Breast epithelium (tissue), 4 donors: ENCODE measurements around the gene RABEP1. TPM values are rescaled to one million over a fixed set of nuclear protein-coding genes. Genes with fewer than 3 reads are reported as not detected.

Experiments used
- DNase-seq, 2 donors: peaks; one replicate each; pipeline ENCODE4 v3.0.0-alpha.2; 2019; ENCODE audit warnings: low spot score in 2 of 2
- H3K27ac ChIP-seq, 2 donors: fragments of 200-600 bp; sonication (generic) in 1 of 2; one replicate each; pipeline ENCODE4 v1.5.1; 2016 to 2019; ENCODE audit warnings: mild to moderate bottlenecking in 1 of 2
- H3K27me3 ChIP-seq, 2 donors: fragments of 200-600 bp; sonication (generic) in 1 of 2; one replicate each; pipeline versions ENCODE4 v1.5.1 to v1.6.0; 2017 to 2019; ENCODE audit warnings: control low read depth in 1 of 2, mild to moderate bottlenecking in 1 of 2
- H3K36me3 ChIP-seq: fragments of 200-600 bp; one replicate; pipeline ENCODE4 v1.5.1; 2019
- H3K4me1 ChIP-seq, 2 donors: fragments of 200-600 bp; sonication (generic); one replicate each; pipeline ENCODE4 v1.5.1; 2016 to 2019; ENCODE audit warnings: control low read depth in 1 of 2
- H3K4me3 ChIP-seq, 3 donors: fragments of 200-600 bp; sonication (generic); 1 replicate in 2 of 3; 2 replicates in 1 of 3; pipeline ENCODE4 v1.5.1; 2016 to 2019; ENCODE audit warnings: mild to moderate bottlenecking in 3 of 3, moderate library complexity in 2 of 3
- H3K9me3 ChIP-seq, 2 donors: fragments of 200-600 bp; sonication (generic) in 1 of 2; one replicate each; pipeline ENCODE4 v1.5.1; 2016 to 2019; ENCODE audit warnings: control low read depth in 1 of 2
- CTCF ChIP-seq, 3 donors: fragments of 450-650 bp; IDR thresholded peaks; one replicate each; pipeline ENCODE4 v1.5.1; 2016 to 2017; ENCODE audit warnings: antibody characterized with exemption in 3 of 3, mild to moderate bottlenecking in 3 of 3, moderate library complexity in 3 of 3
- POLR2A ChIP-seq: fragments of 450-650 bp; IDR thresholded peaks from one replicate; pipeline ENCODE4 v1.6.1; 2016; ENCODE audit warnings: antibody characterized with exemption, mild to moderate bottlenecking, moderate library complexity
- POLR2AphosphoS5 ChIP-seq, 3 donors: sonication (generic); formaldehyde crosslinking; IDR thresholded peaks; one replicate each; pipeline ENCODE4 v1.6.1; 2017; ENCODE audit warnings: antibody characterized with exemption in 3 of 3
- intact Hi-C: fragments of 100-400 bp; cut with DNase I; formaldehyde crosslinking; loops from one replicate; pipeline ENCODE4 v1.15.1; 2023; ENCODE audit warnings: low total_unique reads
- total RNA-seq, 3 donors: library from RNA; depleted of rRNA; stranded (reverse); fragments of >200 nt; gene quantifications; one replicate each; pipeline ENCODE4 v1.1.0, GENCODE V29; 2016

Gene RABEP1
- total RNA-seq, 3 donors from 2014 or later: 50.4 to 88.7 (median 73.7) TPM

GRCh38 chr17:5354886-5355415 is 72.9 kb downstream of the RABEP1 start:
- peaks cover 16% of the 10 kb centered on the region for H3K36me3 ChIP-seq
- intact Hi-C loops: no loop called here

DNA sequence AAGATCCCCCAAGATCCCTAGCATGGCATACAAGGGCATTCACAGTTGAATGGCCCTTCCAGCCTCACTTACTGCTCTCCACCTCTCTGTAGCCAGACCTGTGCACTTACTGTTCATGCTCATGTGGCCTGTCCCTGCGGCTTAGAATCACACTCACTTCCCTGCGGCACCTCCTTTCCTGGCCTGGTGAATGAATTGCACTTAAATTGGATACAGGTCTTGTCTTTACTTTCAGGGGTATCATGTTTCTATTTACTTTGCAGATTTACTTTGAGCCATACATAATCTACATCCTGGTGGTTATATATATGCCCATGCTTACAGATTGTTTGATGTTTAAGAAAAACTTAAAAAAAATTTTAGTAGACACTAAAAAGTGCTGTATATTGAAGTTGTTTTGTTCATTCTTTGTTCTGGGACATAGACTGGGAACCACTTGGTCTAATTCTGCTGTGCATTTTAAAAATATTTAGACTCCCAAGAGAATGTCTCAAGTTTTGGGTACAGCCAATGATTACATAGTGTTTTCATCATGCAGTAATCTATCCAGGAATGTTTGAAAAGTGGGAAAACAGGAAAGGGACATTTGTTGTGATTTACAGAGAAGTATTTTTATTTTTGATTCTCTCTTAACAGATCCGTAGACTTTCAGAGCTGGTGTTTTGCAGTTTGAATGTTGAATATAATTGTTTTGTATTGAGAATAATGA is 73.5 kb downstream of the RABEP1 start:
- peaks cover 16% of the 10 kb centered on the region for H3K36me3 ChIP-seq
- no peaks in the 10 kb centered on the region for H3K9me3 ChIP-seq
- no peaks in the 10 kb centered on the region for H3K27me3 ChIP-seq
- TF ChIP-seq CTCF (IDR thresholded peaks at IDR 0.05) (no peak), POLR2A (no peak), POLR2AphosphoS5 (IDR thresholded peaks at IDR 0.05) (no peak)
- intact Hi-C loops: no loop called here
- H3K4me3 ChIP-seq: no peak overlapping the region
- DNase-seq: no peak
- H3K27ac ChIP-seq: peak overlapping the region; percentile 54 to 73
- H3K4me1 ChIP-seq: no peaks in the 10 kb centered on the region

More at GRCh38 chr17:5354886-5355415, 72.9 kb downstream of the RABEP1 start:
- TF ChIP-seq POLR2AphosphoS5 (IDR thresholded peaks at IDR 0.05) (no peak), POLR2A (no peak), CTCF (IDR thresholded peaks at IDR 0.05) (no peak)
- H3K27me3 ChIP-seq: no peaks in the 10 kb centered on the region
- peak overlapping the region; percentile 54 to 73 for H3K27ac ChIP-seq
- no peak for DNase-seq
- no peak overlapping the region for H3K4me3 ChIP-seq
- H3K4me1 ChIP-seq: no peaks in the 10 kb centered on the region
- no peaks in the 10 kb centered on the region for H3K9me3 ChIP-seq

DNA sequence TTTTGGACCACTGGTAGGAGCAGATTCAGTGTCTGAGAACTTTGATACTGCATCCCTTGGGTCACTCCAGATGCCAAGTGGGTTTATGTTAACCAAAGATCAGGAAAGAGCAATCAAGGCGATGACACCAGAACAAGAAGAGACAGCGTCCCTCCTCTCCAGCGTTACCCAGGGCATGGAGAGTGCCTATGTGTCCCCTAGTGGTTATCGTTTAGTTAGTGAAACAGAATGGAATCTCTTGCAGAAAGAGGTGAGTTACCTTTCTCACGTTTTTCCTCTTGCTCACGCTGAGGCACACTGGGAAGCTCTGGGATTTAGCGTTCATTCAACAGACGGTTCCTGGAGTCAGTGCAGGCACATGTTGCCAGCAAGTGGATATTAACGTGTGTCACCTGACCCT is 79.3 kb downstream of the RABEP1 start:
- no peaks in the 10 kb centered on the region for H3K4me1 ChIP-seq
- no peak overlapping the region for H3K4me3 ChIP-seq
- intact Hi-C loops: no loop called here
- no peak overlapping the region for H3K27ac ChIP-seq
- H3K27me3 ChIP-seq: no peaks in the 10 kb centered on the region
- no peak for DNase-seq
- no peaks in the 10 kb centered on the region for H3K9me3 ChIP-seq
- H3K36me3 ChIP-seq: peaks cover 8% of the 10 kb centered on the region
- TF ChIP-seq POLR2A: no peak
- no peak for TF ChIP-seq CTCF (IDR thresholded peaks at IDR 0.05)
- TF ChIP-seq POLR2AphosphoS5 (IDR thresholded peaks at IDR 0.05): no peak

DNA sequence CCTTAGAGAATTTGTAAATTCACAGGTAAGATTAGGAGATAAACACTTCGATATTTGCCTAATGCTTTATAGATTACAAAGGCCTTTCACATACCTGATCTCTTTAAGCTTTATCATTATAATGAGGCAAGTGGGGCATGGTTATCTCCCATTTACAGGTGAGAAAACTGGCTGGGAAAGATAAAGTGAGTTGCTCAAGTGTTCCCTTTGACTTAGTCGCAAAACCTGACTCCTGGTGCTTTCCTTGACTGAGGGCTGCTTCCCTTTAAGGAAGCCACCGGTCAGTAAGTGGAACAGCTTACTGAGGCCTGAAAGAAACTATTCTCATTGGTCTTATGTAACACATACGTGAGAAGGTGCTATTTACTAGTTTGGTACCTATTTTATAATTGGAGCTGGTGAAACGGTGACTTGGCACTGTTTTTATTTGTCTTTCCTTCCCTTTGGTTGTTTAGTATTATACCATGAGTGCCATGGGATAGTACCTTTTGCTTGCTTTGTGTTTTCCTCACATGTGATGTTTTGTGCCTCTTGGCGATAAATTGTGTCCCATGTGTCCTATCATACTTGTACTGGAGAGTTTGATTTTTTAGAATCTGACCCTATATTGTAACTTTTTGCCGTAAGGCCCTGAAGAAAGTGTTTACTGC is 80.2 kb downstream of the RABEP1 start:
- intact Hi-C loops: no loop called here
- Histone ChIP-seq H3K4me3 (no peak overlapping the region), H3K4me1 (no peaks in the 10 kb centered on the region), H3K9me3 (no peaks in the 10 kb centered on the region), H3K27ac (no peak overlapping the region), H3K27me3 (no peaks in the 10 kb centered on the region), H3K36me3 (peaks cover 8% of the 10 kb centered on the region)
- no peak for DNase-seq
- TF ChIP-seq POLR2A (no peak), CTCF (IDR thresholded peaks at IDR 0.05) (no peak), POLR2AphosphoS5 (IDR thresholded peaks at IDR 0.05) (no peak)

DNA sequence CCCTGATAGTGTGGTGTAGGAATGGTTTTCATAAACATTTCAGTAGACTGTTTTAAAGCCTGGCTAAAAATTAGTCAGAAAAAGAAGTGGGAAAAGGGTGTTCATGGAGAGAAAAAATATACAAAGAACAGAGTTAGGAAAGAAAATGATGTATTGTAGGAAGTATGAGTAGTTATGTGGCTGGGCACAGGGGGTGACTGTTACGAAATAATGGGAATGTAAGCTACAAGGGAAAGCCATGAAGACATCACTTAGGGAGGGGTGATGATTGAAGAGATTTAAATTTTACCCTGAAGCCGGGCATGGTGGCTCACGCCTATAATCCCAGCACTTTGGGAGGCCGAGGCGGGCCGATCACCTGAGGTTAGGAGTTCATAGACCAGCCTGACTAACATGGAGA is 82.1 kb downstream of the RABEP1 start:
- H3K4me1 ChIP-seq: no peaks in the 10 kb centered on the region
- no peak overlapping the region for H3K4me3 ChIP-seq
- H3K9me3 ChIP-seq: no peaks in the 10 kb centered on the region
- H3K27ac ChIP-seq: no peak overlapping the region
- peaks cover 8% of the 10 kb centered on the region for H3K36me3 ChIP-seq
- TF ChIP-seq POLR2AphosphoS5 (IDR thresholded peaks at IDR 0.05) (no peak), CTCF (IDR thresholded peaks at IDR 0.05) (no peak)
- intact Hi-C loops: no loop called here
- no peak for DNase-seq
- no peaks in the 10 kb centered on the region for H3K27me3 ChIP-seq
